Mucosa of stomach (tissue), 1 donor: ENCODE measurements around the gene ANKS3.
A peak's percentile ranks its signal among the peaks of the same experiment; 100 is the strongest.

ENCODE experiments used
- H3K27me3 ChIP-seq: one replicate; pipeline ENCODE4 v1.7.0; 2013; ENCODE audit warnings: mild to moderate bottlenecking, low read length; ENCODE audit not compliant: control insufficient read depth, insufficient read depth
- H3K36me3 ChIP-seq: one replicate; pipeline ENCODE4 v1.7.0; 2013; ENCODE audit warnings: low read length; ENCODE audit not compliant: control insufficient read depth, insufficient read depth
- H3K4me1 ChIP-seq: one replicate; pipeline ENCODE4 v1.7.0; 2013; ENCODE audit warnings: mild to moderate bottlenecking, low read length; ENCODE audit not compliant: control insufficient read depth, insufficient read depth
- H3K4me3 ChIP-seq: one replicate; pipeline ENCODE4 v1.7.0; 2013; ENCODE audit warnings: low read length
- H3K9ac ChIP-seq: one replicate; pipeline ENCODE4 v1.7.0; 2013; ENCODE audit warnings: mild to moderate bottlenecking, low read length, moderate library complexity
- H3K9me3 ChIP-seq: one replicate; pipeline ENCODE4 v1.7.0; 2013; ENCODE audit warnings: mild to moderate bottlenecking, low read length, moderate library complexity; ENCODE audit not compliant: control insufficient read depth
- donor health status: Pancreatic carcinoma.

ANKS3 gene

GRCh38 chr16:4675864-4676786 lies 57.9 kb downstream of the ANKS3 start:
- H3K9ac ChIP-seq: no peak overlapping the region
- peaks cover 27% of the 10 kb centered on the region for H3K4me1 ChIP-seq
- H3K4me3 ChIP-seq: no peak overlapping the region
- no peaks in the 10 kb centered on the region for H3K9me3 ChIP-seq
- no peaks in the 10 kb centered on the region for H3K27me3 ChIP-seq
- peaks cover 2% of the 10 kb centered on the region for H3K36me3 ChIP-seq

- Histone ChIP-seq H3K9me3 (no peaks in the 10 kb centered on the region), H3K4me3 (no peak overlapping the region), H3K36me3 (peaks cover 10% of the 10 kb centered on the region), H3K4me1 (peaks cover 16% of the 10 kb centered on the region), H3K9ac (no peak overlapping the region), H3K27me3 (no peaks in the 10 kb centered on the region)
Observed at GRCh38 chr16:4674926-4675530, 59.0 kb downstream of the ANKS3 start.

DNA sequence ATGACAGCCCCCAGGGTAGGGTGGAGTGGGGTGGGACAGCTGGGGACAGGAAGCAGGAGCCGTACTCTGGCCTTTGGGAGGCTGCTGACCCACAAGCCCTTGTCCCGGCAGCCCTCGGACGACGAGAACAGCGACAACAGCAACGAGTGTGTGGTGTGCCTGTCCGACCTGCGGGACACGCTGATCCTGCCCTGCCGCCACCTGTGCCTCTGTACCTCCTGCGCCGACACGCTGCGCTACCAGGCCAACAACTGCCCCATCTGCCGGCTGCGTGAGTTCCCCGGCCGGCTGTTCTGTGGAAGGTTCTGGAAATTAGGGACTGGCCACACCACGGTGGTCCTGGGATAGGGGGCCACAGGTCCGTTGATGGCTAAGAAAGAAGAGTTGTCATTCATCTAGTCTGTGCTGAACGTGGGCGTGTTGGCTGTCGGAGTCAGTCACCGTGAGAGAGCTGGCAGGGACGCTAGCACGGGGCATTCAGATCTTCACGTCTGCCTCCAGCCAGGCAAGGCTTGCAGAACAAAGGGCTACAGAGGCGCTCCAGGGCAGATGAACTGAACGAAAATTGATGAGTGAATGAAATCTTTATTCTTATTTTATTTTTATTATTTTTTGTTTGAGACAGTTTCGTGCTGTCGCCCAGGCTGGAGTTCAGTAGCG lies 60.6 kb downstream of the ANKS3 start:
- no peak overlapping the region for H3K9ac ChIP-seq
- H3K9me3 ChIP-seq: no peaks in the 10 kb centered on the region
- H3K4me1 ChIP-seq: peaks cover under 1% of the 10 kb centered on the region
- H3K36me3 ChIP-seq: peaks cover 11% of the 10 kb centered on the region
- H3K4me3 ChIP-seq: no peak overlapping the region
- H3K27me3 ChIP-seq: no peaks in the 10 kb centered on the region

DNA sequence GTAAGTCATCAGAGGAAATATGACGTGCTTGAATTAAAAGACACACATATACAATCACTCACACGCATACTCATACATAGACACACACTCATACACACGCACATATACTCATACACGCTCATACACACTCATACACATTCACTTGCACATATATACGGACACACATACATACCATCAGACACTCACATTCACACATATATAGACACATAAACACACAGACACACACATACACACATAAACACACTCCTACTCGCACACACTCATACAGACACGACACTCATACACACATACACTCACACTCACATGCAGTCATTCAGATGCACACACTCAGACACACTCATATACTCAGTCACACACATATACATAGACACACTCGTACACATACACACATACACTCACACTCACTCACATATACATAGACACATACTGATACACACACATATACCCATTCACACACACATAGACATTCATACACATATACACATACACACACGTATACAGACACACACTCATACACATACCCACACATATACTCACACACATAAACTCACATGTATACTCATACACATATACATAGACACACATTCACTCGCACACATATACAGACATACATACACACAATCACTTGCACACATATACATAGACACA lies 65.6 kb downstream of the ANKS3 start:
- H3K36me3 ChIP-seq: peaks cover 33% of the 10 kb centered on the region

GRCh38 chr16:4667203-4667963 lies 66.7 kb downstream of the ANKS3 start:
- H3K4me1 ChIP-seq: peaks cover 26% of the 10 kb centered on the region
- H3K9me3 ChIP-seq: no peaks in the 10 kb centered on the region
- no peak overlapping the region for H3K4me3 ChIP-seq
- H3K36me3 ChIP-seq: peaks cover 33% of the 10 kb centered on the region
- H3K9ac ChIP-seq: no peak overlapping the region
- H3K27me3 ChIP-seq: no peaks in the 10 kb centered on the region

More for the DNA sequence above, 65.6 kb downstream of the ANKS3 start:
- no peaks in the 10 kb centered on the region for H3K9me3 ChIP-seq
- H3K9ac ChIP-seq: no peak overlapping the region
- H3K27me3 ChIP-seq: no peaks in the 10 kb centered on the region
- peaks cover 25% of the 10 kb centered on the region for H3K4me1 ChIP-seq
- H3K4me3 ChIP-seq: no peak overlapping the region

DNA sequence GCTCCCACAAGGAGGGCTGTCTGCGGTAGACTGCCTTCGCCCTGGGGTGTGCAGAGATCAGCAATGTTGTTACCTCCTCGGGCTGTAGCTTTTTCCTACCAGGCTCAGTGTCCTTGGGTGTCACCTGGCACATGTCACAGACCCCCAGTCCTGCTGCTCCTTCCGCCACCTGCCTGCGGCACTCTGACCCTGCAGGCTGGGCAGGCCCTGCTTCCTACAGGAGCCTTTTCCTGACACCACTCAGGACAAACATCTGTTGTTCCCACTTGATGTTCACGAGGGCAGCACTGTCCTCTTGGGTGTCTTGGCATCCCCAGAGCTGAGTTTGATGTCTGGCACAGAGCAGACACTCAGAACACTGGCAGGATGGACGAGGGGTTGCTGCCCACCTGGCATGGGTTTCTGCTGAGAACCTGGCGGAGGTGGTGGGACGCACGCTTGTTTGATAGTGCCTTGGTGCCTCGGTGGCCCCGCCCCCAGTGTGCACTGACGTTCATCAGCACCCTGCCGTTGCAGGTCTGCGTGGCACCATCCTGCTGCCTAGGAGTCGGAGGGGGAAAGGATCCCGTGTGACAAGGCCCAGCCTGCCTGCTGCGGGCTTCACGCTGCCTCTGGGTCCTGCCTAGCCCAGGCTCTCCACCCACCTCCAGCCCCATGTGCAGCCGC lies 67.4 kb downstream of the ANKS3 start:
- Histone ChIP-seq H3K9ac (no peak overlapping the region), H3K4me3 (no peak overlapping the region), H3K9me3 (no peaks in the 10 kb centered on the region), H3K27me3 (no peaks in the 10 kb centered on the region), H3K36me3 (peaks cover 33% of the 10 kb centered on the region), H3K4me1 (peaks cover 31% of the 10 kb centered on the region)

DNA sequence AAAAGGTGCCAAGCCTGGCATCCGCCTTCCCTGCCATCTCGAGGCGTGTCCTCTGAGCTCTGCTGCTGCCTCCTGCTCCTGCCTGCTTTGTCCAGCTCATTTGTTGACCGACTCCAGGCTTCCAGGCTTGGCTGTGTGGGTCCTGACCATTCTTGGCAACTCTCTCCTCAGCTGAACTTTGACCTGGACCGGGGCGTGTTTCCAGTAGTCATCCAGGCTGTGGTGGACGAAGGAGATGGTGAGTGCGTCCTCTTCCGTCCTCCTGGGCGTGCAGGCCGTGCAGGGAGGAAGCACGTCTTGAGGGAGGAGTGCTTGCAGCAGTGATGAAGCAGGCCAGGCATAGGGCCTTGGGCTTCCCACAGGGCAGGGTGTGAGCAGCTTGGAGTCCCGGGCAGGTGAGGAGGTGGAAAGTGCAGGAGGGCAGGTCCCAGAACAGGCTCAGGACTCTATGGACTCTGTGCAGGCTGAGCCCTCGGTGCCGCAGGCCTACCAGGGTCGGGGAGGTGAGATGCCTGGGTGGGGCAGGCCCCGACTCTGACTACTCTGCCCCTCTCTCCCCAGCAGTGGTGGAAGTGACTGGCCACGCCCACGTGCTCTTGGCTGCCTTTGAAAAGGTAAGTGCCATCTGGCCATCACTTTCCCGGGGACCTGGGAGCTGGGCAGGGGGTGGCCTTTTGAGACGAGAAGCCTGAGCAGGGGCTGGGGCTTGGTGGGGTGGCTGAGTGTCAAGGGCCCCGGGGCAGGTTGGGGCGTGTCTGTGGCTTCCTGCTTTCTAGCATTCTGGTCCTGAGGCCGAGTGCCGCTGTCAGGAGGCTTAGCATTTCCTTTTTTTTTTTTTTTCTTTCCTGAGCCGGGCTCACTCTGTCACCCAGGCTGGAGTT lies 69.3 kb downstream of the ANKS3 start:
- Histone ChIP-seq H3K36me3 (peaks cover 23% of the 10 kb centered on the region), H3K27me3 (no peaks in the 10 kb centered on the region), H3K4me1 (peaks cover 48% of the 10 kb centered on the region), H3K9me3 (no peaks in the 10 kb centered on the region), H3K9ac (peak overlapping the region; percentile 48), H3K4me3 (no peak overlapping the region)

DNA sequence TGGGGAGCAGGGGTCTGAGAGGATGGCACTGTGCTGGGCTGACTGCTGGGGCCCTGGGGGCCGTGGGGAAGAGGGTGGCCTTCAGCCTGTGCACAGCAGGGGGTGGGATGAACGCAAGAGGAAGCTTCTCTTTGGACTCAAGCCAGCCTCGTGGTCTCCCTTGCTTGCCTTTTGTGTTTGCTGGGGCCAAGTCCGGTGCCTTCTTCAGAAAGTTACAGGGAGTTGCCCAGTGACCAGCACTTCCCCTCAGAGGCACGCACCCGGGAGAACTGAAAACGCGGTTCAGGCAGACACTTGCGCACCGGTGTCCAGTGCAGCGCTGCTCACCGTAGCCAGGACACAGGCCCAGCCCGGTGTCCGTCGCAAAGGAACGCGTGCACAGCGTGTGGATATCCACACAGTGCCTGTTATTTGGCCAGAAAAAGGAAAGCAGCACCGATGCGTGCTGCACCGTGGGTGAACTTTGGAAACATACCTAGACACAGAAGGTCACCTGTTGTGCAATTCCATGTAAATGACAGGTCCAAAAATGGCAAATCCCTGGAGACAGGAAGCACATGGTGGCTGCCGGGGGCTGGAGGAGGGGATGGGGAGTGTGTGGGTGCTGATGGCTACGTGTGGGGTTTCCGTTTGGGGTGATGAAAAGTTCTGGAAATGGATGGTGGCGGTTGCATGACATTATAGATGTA lies 70.2 kb downstream of the ANKS3 start:
- Histone ChIP-seq H3K9me3 (no peaks in the 10 kb centered on the region), H3K9ac (peak overlapping the region; percentile 48), H3K4me1 (peaks cover 52% of the 10 kb centered on the region), H3K4me3 (no peak overlapping the region), H3K36me3 (peaks cover 23% of the 10 kb centered on the region), H3K27me3 (no peaks in the 10 kb centered on the region)

DNA sequence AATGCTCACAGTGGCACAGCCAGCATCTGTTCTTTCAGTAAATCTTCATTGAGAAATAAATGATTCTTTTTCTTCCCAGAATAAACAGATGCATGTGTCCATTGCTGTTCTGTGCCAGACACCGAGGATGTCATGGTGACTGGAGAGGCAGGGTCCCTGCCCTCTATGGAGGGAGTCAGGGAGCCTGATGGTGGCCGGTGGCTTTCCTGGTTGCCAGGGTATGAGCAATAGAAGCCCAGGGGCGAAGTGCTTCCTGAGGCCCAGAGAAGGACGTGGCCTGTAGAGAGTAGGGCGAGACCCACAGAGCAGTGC lies 70.7 kb downstream of the ANKS3 start:
- peaks cover 21% of the 10 kb centered on the region for H3K36me3 ChIP-seq

DNA sequence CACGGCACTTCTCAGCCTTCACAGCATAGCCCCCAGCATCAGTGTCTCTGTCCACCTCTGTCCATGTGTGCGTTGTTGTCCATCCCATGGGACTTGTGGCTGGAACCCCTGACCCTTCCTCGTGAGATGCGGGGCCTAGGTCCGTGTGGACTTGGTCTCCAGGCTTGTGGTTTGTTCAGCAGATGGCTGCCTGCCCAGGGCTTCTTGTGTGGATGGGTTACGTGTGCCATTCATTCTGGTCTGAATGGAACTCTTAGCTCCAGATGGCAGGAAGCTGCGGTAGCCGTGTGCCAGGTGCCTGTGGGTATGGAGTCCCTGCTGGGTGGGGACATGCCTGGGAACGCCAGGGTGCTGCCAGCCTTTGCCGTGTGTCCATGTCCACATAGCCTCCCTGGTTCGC lies 72.4 kb downstream of the ANKS3 start:
- Histone ChIP-seq H3K27me3 (no peaks in the 10 kb centered on the region), H3K9ac (peak overlapping the region; percentile 23), H3K9me3 (no peaks in the 10 kb centered on the region), H3K36me3 (peaks cover 4% of the 10 kb centered on the region), H3K4me1 (peaks cover 52% of the 10 kb centered on the region), H3K4me3 (no peak overlapping the region)

More for the DNA sequence above, 70.7 kb downstream of the ANKS3 start:
- H3K9ac ChIP-seq: no peak overlapping the region
- H3K9me3 ChIP-seq: no peaks in the 10 kb centered on the region
- no peak overlapping the region for H3K4me3 ChIP-seq
- H3K27me3 ChIP-seq: no peaks in the 10 kb centered on the region
- H3K4me1 ChIP-seq: peaks cover 52% of the 10 kb centered on the region
